Measurements from ENCODE around the gene CDH24. TPM values are rescaled to one million over a fixed set of nuclear protein-coding genes. Genes with fewer than 3 reads are reported as not detected.

CDH24 gene
- total and polyA plus RNA-seq, 2 experiments from 2014 or later = 4.4 to 17.8 TPM

- TF ChIP-seq REST (IDR thresholded peaks at IDR 0.05; ENCODE audit: unreplicated experiment) = no peak
- no peak for TF ChIP-seq CTCF (conservative IDR thresholded peaks at IDR 0.05; ENCODE audit: low read depth in 2 of 2)
- no peak for TF ChIP-seq EZH2phosphoT487 (IDR thresholded peaks at IDR 0.05; ENCODE audit: unreplicated experiment)
- TF ChIP-seq JUNB (IDR thresholded peaks at IDR 0.05; ENCODE audit: unreplicated experiment) = no peak
- no peak for TF ChIP-seq POLR2AphosphoS5 (IDR thresholded peaks at IDR 0.05; ENCODE audit: low read depth)
- TF ChIP-seq CREB1 (CRISPR knock-in tag; IDR thresholded peaks at IDR 0.05; ENCODE audit: low read depth) = no peak
- TF ChIP-seq ZNF331 (CRISPR knock-in tag; IDR thresholded peaks at IDR 0.05; ENCODE audit: low read depth) = no peak
Measured at GRCh38 chr14:23017091-23017490, 40.2 kb downstream of the CDH24 start (continued).

DNA sequence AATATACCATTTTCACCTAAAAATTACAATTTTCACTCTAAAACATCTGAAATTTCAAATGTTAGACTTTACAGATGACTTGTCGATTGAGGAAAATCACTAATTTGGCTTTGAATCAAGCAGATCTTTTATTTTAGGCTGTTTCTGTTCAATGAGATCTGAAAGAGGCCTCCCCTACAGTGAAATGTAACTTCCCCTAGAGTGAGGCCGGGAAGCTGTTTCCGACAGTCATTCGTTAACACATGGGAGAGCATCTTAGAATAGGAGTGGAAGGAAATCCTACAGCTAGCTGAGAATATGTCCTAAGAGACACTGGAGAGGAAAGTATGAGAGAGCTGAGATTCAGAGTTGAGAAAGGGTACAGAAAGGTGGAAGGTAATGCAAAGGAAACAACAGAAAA lies 41.7 kb downstream of the CDH24 start:
- no peak overlapping the region; the same call in 1 of the 2 replicates for H3K27ac Mint-ChIP-seq
- Histone ChIP-seq H2AFZ (no peak overlapping the region), H3K4me2 (no peak overlapping the region), H4K20me1 (replicated peaks; ENCODE audit: insufficient read depth) (no peaks in the 10 kb centered on the region), H3K9me2 (ENCODE audit: insufficient read depth) (no peaks in the 10 kb centered on the region), H3K4me3 (no peak overlapping the region), H3K79me2 (replicated peaks; ENCODE audit: insufficient read depth) (no peaks in the 10 kb centered on the region), H3K27ac (ENCODE audit: low read depth) (no peak overlapping the region), H3F3A (replicated peaks; ENCODE audit: low read depth) (0 out of 2 replicates have a peak, but pooled peaks cover 3% of the 10 kb centered on the region), H3K27me3 (ENCODE audit: insufficient read depth) (no peaks in the 10 kb centered on the region), H3K4me1 (ENCODE audit: insufficient read depth) (no peaks in the 10 kb centered on the region), H3K36me3 (ENCODE audit: insufficient read depth) (no peaks in the 10 kb centered on the region)
- H3K27me3 Mint-ChIP-seq (ENCODE audit: insufficient read depth, low read depth, poor library complexity) = no peaks in the 10 kb centered on the region
- no peaks in the 10 kb centered on the region for H3K9me3 Mint-ChIP-seq
- DNase-seq (ENCODE audit: low spot score) (no peak), ATAC-seq (no peak)
- H3K4me3 Mint-ChIP-seq = no peak overlapping the region
- H3K4me1 Mint-ChIP-seq = peaks cover 3% of the 10 kb centered on the region
- no peaks in the 10 kb centered on the region for H3K36me3 Mint-ChIP-seq (ENCODE audit: low read depth)
- TF ChIP-seq ZNF331 (CRISPR knock-in tag; IDR thresholded peaks at IDR 0.05; ENCODE audit: low read depth) (no peak), ETS1 (IDR thresholded peaks at IDR 0.05) (no peak), NANOG (IDR thresholded peaks at IDR 0.05; ENCODE audit: borderline replicate concordance) (no peak), CTCF (conservative IDR thresholded peaks at IDR 0.05; ENCODE audit: low read depth in 2 of 2) (no peak), EZH2 (IDR thresholded peaks at IDR 0.05; ENCODE audit: low read depth, unreplicated experiment) (no peak), EZH2phosphoT487 (IDR thresholded peaks at IDR 0.05; ENCODE audit: unreplicated experiment) (no peak), REST (IDR thresholded peaks at IDR 0.05; ENCODE audit: unreplicated experiment) (no peak), CREB1 (CRISPR knock-in tag; IDR thresholded peaks at IDR 0.05; ENCODE audit: low read depth) (no peak), STAT1 (IDR thresholded peaks at IDR 0.05; ENCODE audit: unreplicated experiment) (no peak), ZNF114 (CRISPR knock-in tag; IDR thresholded peaks at IDR 0.05) (no peak), POLR2AphosphoS5 (IDR thresholded peaks at IDR 0.05; ENCODE audit: low read depth) (no peak), JUNB (IDR thresholded peaks at IDR 0.05; ENCODE audit: unreplicated experiment) (no peak)
